Measurements from ENCODE around the gene TMEM258.

GRCh38 chr11:61756147-61756451, 36.3 kb downstream of the TMEM258 start:
- TF ChIP-seq CTCF (conservative IDR thresholded peaks at IDR 0.05; ENCODE audit: low read depth, low read length): no peak
- TF ChIP-seq EZH2 (IDR thresholded peaks at IDR 0.05; ENCODE audit: low read length, unreplicated experiment): no peak
- TF ChIP-seq EZH2phosphoT487 (IDR thresholded peaks at IDR 0.05; ENCODE audit: borderline replicate concordance, low read length): no peak
